Erythroblast (primary cell): ENCODE measurements around the gene MAG.

Experiments used
- GATA1 ChIP-seq: IDR thresholded peaks from 2 replicates; pipeline ENCODE4 v1.6.1; 2011; ENCODE audit warnings: low read depth, mild to moderate bottlenecking, control low read depth, low read length, moderate library complexity
- POLR2A ChIP-seq: IDR thresholded peaks from 2 replicates; pipeline ENCODE4 v1.6.1; 2011; ENCODE audit warnings: mild to moderate bottlenecking, low read length

DNA sequence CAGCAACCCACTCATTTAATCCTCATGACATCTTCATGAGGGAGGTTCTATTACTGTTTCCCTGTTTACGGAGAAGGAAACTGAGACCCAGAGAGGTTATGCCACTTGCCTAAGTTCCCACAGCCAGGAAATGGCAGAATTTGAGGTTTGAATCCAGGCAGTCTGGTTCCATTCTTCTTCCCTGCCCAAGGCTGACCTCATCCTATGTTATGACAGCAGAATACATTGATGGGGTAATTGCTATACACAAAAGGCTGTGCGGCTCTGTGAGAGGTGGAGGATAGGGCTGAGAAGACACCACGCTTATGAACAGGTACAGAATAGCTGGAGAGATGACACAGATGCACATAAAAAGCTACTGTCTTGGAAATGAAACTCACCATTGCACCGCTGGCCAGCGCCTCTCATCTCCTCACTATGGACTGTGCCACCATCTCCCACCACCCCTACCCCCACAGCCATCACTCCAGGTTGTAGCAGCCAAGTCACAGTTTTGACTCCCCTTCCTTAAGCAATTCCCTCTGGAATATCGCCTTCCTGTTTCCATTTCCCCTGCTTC lies 11.5 kb downstream of the MAG start:
- TF ChIP-seq POLR2A (no peak), GATA1 (no peak)
